Measurements from ENCODE around the gene BRIP1.

DNA sequence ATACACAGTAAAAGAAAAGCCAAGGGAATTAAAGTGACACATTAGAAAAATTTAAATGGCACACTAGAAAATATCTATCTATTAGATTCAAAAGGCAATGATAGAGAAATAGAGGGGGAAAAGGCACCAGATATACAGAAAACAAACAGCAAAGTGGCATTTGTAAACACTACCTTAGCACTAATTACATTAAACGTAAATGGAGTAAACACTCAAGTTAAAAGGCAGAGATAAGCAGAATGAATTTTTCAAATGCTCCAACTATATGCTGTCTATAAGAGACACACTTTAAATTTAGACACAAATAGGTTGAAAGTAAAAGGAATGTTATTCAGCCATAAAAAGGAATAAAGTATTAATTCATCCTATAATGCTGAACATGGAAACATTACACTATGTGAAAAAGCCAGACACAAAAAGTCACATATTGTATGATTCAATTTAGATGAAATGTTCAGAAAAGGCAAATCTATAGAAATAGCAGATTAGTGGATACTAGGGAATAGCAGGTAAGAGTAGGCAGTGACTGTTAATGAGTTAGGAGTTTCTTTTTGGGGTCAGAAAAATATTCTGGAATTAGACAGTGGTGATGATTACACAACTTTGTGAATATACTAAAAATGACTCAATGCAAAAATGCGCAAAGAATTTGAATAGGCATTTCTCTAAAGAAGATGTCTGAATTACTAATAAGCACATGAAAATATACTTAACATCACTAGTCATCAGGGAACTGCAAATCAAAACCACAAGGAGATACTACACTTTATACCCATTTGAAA, 92.4 kb downstream of the BRIP1 start:
- TF ChIP-seq, protein P1, sequence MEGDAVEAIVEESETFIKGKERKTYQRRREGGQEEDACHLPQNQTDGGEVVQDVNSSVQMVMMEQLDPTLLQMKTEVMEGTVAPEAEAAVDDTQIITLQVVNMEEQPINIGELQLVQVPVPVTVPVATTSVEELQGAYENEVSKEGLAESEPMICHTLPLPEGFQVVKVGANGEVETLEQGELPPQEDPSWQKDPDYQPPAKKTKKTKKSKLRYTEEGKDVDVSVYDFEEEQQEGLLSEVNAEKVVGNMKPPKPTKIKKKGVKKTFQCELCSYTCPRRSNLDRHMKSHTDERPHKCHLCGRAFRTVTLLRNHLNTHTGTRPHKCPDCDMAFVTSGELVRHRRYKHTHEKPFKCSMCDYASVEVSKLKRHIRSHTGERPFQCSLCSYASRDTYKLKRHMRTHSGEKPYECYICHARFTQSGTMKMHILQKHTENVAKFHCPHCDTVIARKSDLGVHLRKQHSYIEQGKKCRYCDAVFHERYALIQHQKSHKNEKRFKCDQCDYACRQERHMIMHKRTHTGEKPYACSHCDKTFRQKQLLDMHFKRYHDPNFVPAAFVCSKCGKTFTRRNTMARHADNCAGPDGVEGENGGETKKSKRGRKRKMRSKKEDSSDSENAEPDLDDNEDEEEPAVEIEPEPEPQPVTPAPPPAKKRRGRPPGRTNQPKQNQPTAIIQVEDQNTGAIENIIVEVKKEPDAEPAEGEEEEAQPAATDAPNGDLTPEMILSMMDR (IDR thresholded peaks at IDR 0.05; ENCODE audit: low read depth, low read length): no peak
- TF ChIP-seq EZH2phosphoT487 (IDR thresholded peaks at IDR 0.05; ENCODE audit: low read depth): no peak

Measured in OCI-LY3 (cell line).